Measurements from ENCODE around the gene SERPINE2. TPM values are rescaled to one million over a fixed set of nuclear protein-coding genes. Genes with fewer than 3 reads are reported as not detected.

The SERPINE2 gene
- total RNA-seq, 1 experiment from 2014 or later, result 93.3 TPM

DNA sequence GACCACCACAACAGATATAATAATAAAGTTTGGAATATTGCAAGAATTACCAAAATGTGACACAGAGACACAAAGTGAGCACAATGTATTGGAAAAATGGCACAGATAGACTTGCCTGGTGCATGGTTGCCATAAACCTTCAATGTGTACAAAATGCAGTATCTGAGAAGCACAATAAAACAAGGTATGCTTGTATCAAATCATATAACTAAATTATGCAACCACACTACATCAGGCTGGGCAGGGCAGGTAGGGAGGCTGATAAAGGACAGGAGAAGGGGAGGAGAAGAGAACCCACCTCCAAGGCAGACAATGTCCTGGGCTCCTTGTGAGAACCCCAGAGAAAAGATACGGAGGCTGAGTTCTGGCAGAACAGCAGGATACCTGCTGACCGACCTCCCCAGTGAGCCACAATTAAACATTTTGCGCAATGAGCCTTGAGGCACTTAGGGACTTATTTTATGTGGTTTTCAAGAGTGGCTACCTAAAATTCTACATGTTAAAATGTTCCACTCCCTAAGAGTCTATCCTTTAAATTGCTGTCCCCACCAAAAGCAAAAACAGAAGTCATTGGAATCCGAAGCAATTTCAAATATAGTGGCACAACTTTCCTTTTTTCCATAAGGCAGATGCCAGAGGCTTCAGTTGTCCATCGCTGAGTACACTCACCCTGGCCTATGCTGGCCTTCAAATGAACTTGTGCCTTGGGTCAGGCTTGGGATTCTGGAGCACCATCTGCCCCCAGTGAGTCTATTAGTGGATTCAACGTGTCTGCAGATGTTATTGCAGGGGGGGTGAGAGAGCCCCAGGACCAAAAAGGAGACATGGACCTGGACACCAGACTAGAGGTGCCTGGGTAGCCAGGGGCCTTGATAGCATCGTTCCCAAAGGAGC, 110.7 kb downstream of the SERPINE2 start:
- H3K27me3 ChIP-seq (ENCODE audit: insufficient read depth, low read length), result no peaks in the 10 kb centered on the region
- TF ChIP-seq CBX3 (IDR thresholded peaks at IDR 0.05; ENCODE audit: low read depth), result no peak
- no peak for TF ChIP-seq SIN3A (IDR thresholded peaks at IDR 0.05; ENCODE audit: low read depth)
- no peak for TF ChIP-seq TCF7L2 (IDR thresholded peaks at IDR 0.05; ENCODE audit: borderline replicate concordance, extremely low read depth, insufficient read depth, insufficient read length)
- no peak for TF ChIP-seq ZFX (IDR thresholded peaks at IDR 0.05)
- TF ChIP-seq POLR2A (IDR thresholded peaks at IDR 0.05; ENCODE audit: borderline replicate concordance, extremely low read depth, insufficient read depth, insufficient read length), result no peak
- TF ChIP-seq, protein P1, sequence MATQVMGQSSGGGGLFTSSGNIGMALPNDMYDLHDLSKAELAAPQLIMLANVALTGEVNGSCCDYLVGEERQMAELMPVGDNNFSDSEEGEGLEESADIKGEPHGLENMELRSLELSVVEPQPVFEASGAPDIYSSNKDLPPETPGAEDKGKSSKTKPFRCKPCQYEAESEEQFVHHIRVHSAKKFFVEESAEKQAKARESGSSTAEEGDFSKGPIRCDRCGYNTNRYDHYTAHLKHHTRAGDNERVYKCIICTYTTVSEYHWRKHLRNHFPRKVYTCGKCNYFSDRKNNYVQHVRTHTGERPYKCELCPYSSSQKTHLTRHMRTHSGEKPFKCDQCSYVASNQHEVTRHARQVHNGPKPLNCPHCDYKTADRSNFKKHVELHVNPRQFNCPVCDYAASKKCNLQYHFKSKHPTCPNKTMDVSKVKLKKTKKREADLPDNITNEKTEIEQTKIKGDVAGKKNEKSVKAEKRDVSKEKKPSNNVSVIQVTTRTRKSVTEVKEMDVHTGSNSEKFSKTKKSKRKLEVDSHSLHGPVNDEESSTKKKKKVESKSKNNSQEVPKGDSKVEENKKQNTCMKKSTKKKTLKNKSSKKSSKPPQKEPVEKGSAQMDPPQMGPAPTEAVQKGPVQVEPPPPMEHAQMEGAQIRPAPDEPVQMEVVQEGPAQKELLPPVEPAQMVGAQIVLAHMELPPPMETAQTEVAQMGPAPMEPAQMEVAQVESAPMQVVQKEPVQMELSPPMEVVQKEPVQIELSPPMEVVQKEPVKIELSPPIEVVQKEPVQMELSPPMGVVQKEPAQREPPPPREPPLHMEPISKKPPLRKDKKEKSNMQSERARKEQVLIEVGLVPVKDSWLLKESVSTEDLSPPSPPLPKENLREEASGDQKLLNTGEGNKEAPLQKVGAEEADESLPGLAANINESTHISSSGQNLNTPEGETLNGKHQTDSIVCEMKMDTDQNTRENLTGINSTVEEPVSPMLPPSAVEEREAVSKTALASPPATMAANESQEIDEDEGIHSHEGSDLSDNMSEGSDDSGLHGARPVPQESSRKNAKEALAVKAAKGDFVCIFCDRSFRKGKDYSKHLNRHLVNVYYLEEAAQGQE (IDR thresholded peaks at IDR 0.05; ENCODE audit: low read depth), result no peak
- TF ChIP-seq EGR1 (IDR thresholded peaks at IDR 0.05; ENCODE audit: low read depth), result no peak
- TF ChIP-seq SRF (IDR thresholded peaks at IDR 0.05; ENCODE audit: low read depth), result no peak
- no peak for TF ChIP-seq ZNF274 (IDR thresholded peaks at IDR 0.05; ENCODE audit: low read depth, low read length)
- TF ChIP-seq EZH2phosphoT487 (IDR thresholded peaks at IDR 0.05; ENCODE audit: borderline replicate concordance), result no peak
- TF ChIP-seq SP1 (IDR thresholded peaks at IDR 0.05; ENCODE audit: low read depth), result no peak
- peaks cover 11 to 12% of the 10 kb centered on the region in 2 experiments for H3K4me1 ChIP-seq (ENCODE audit: control insufficient read depth in 1 of 2, insufficient read depth in 2 of 2, low read length in 2 of 2)
- DNase-seq (ENCODE audit: low read depth, low spot score) (no peak), ATAC-seq (no peak)
- no peak overlapping the region for H2AFZ ChIP-seq (ENCODE audit: low read depth, low read length, poor library complexity, severe bottlenecking)
- ChIA-PET POLR2A (no interaction called here), RAD21 (ENCODE audit: low non-redundant PET in 1 of 2, low total read pairs in 2 of 2, uncharacterized antibody in 2 of 2, unreplicated experiment in 2 of 2) (no interaction called here), CTCF (no interaction called here)
- H3K9ac ChIP-seq (ENCODE audit: low read length), result no peak overlapping the region
- no peak overlapping the region for H3K4me2 ChIP-seq (ENCODE audit: low read length)
- no peak overlapping the region for H3K27ac ChIP-seq (ENCODE audit: low read depth, low read length)
- no peaks in the 10 kb centered on the region for H4K20me1 ChIP-seq (ENCODE audit: insufficient read depth)
- H3K79me2 ChIP-seq (ENCODE audit: insufficient read depth, low read length), result peaks cover 49% of the 10 kb centered on the region
- BruUV-seq (replicated peaks), result no TSS peak
- H3K9me3 ChIP-seq (ENCODE audit: control insufficient read depth in 1 of 2, insufficient read depth in 1 of 2, low read depth in 1 of 2, low read length in 2 of 2), result peaks cover 0 to 7% of the 10 kb centered on the region in 2 experiments; a peak in 1 of 4 replicates
- H3K9me2 ChIP-seq (ENCODE audit: insufficient read depth), result no peaks in the 10 kb centered on the region
- H3K36me3 ChIP-seq (ENCODE audit: control insufficient read depth in 1 of 2, insufficient read depth in 2 of 2, low read length in 2 of 2), result no peaks in the 10 kb centered on the region
- intact Hi-C loops (cut with micrococcal nuclease), result no loop called here
- H3K4me3 ChIP-seq (replicated peaks in 1 of 2; ENCODE audit: low read depth in 1 of 2, low read length in 2 of 2), result no peak overlapping the region

Measured in HCT116 (cell line).